GM12873 (cell line): Measurements from ENCODE around the gene DYSF.

ENCODE experiments used
- CTCF ChIP-seq: IDR thresholded peaks from 2 replicates; pipeline ENCODE4 v1.5.1; 2012; ENCODE audit warnings: low read depth, mild to moderate bottlenecking, moderate library complexity, low read length, control low read depth; ENCODE audit not compliant: insufficient read depth; ENCODE audit errors: missing control alignments

Gene DYSF

DNA sequence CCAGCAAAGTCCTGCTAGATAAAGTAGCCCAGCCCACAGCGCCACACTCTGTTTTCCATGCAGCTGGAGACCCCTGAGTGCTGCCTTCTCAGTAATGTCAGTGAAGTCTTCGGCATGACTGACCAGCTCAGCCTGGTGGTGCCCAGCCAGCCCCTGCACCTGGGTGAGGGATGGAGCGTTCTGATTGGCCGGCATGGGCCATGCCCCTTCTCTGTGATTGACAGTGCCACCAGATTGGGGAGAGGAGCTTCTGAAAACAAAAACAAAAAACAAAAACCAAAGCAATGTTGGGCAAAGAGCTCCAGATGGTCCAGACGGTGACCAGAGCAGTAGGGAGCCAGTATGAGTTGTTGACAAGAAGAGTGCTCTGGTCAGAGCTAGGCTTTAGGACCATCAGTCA is 122.6 kb downstream of the DYSF start:
- TF ChIP-seq CTCF: no peak

- TF ChIP-seq CTCF: no peak
Measured at GRCh38 chr2:71576541-71576940, 123.2 kb downstream of the DYSF start.

DNA sequence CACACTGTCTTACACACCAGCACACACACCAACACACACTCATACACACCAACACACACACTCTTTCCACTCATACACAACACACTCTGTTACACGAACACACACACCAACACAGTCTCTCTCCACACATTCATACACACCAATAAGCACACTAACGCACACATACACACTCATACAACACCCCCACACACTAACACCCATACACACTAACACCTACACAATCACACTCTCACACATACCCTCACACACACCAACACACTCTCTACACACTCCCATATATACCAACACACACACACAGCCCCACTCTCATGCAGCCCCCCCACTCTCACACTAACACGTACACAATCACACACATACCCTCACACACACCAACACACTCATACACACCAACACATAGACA is 123.8 kb downstream of the DYSF start:
- TF ChIP-seq CTCF: no peak

DNA sequence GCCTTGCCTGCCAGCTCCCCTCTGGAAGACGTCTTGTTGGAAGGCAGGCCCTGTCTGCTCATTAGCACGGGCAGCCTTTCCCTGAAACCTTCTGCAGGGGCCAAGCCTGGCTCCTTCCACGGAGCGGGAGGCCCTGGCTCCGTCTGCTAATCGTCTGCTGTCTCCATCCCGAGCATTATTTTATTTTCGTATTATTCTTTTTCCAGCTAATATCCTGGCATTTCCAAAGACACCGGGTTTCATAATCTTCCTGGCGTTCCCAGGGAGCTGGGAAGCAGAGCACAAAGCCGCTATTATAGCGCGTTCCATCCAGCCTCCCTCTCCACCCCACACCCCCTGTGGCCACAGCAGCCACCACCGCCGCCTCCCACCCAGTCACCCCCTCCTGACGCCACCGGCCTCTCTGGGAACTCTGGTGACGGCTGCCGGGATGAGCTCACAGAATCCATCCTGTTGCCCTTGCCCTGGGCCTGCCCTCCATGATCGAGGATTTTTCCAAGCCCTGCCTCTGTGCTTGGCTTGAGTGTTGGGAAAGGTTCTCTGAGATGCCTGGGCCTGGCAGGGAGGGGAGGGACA is 125.5 kb downstream of the DYSF start:
- TF ChIP-seq CTCF: no peak

DNA sequence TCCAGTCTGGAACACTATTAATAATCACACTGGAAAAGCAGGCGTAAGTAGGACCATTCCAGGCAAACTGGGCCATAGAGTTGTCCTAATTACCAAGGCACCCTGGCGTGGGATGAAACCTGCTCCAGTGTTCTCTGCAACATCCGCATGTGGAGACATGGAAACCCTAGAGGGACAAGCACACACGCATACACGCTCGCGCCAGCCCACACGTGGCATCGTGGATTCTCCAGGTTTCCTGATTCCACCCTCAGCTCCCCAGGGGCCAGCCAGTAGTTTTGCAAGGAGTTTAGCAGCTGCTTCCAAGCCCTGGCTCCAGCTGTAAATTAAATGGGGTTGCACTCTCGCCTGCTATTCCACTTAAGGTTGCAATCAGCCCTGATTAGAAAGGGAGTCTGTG is 127.7 kb downstream of the DYSF start:
- TF ChIP-seq CTCF: no peak

GRCh38 chr2:71583876-71584275 is 130.5 kb downstream of the DYSF start:
- TF ChIP-seq CTCF: no peak

DNA sequence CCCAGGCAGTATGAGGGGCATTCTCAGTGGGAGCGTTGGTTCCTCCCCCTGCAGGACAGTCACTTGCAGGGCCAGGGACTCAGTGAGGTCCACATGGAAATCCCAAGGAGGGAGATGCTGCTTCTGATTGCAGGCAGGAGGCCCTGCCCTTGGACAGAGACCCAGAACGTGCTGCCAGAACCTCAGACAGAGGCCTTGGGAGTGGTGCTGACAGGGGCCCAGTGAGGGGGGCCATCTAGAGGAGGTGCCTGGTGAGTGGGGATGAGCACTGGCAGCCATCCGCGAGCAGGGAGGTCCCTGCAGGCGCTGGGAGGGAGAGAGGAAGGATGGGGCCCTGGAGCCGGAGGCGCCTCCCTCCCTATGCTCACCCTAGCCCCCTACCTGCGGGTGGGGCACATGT is 133.1 kb downstream of the DYSF start:
- TF ChIP-seq CTCF: no peak
